Muscle of back (tissue), 11 donors: ENCODE results near the gene TCP11L1. TPM values are rescaled to one million over a fixed set of nuclear protein-coding genes. Genes with fewer than 3 reads are reported as not detected.
"Not testable (repeated sequence)": the region's sequence is repeated elsewhere in the genome, so short reads cannot be mapped to it uniquely, and the experiment has no call there.

Source experiments
- DNase-seq, 3 donors: peaks; one replicate each; pipeline versions ENCODE4 v3.0.0 to v3.0.0-alpha.2; 2013
- polyA plus RNA-seq, 10 donors: library from polyadenylated mRNA; unstranded; fragments of 120-200 nt; gene quantifications; one replicate each; pipeline ENCODE4 v1.2.1, GENCODE V29; 2013; ENCODE audit not compliant: insufficient read length in 10 of 10

TCP11L1 gene
- polyA plus RNA-seq, 10 donors: 8.9 to 14.0 (median 11.3) TPM

DNA sequence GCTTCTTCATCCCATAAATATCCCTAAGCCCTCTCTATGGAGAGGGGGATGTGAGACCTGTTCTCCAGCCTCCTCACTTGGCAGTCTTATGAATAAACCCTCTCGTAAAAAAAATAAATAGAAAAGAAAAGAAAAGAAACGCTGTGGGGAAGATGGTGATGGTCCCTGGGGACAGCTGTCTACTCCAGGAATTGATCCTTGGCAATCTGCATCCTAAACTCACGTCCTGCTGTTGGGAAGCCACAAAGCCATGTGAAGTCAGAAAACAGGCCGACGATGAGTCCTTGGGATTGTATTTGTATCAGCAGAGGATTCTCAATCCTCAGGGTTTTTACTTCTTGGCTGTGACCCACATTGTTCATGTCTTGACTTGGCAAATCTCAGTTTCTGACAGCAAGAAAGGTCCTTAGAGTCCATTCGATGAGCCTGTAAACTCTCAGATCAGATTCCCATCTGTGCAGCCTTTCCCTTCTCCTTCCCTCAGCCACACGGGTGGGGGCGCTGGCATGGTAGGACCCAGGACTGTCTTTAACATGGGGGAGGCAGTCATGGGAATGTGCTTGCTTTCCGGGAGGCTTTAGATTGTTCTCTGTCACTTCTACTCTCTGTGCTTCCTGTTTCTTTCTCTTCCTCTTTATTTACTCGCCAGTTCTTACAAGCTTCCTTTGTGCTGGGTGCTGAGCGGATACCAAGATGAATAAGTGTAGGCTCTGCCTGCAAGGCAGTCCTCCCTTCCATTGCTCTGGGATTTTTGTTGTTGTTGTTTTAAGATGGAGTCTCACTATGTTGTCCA is 24.9 kb downstream of the TCP11L1 start:
- DNase-seq: peak in 1 of 3 donors; percentile 18

GRCh38 chr11:33064866-33065265 is 25.5 kb downstream of the TCP11L1 start:
- DNase-seq: no peak

GRCh38 chr11:33065445-33066178 is 26.2 kb downstream of the TCP11L1 start:
- peak; percentile 39 to 74 (median 49) for DNase-seq

GRCh38 chr11:33067294-33067693 is 27.9 kb downstream of the TCP11L1 start:
- DNase-seq: no peak

- DNase-seq: no peak
Measured at GRCh38 chr11:33068611-33069340, 29.4 kb downstream of the TCP11L1 start.

- no peak for DNase-seq
Measured at GRCh38 chr11:33072465-33072864, 33.1 kb downstream of the TCP11L1 start.

DNA sequence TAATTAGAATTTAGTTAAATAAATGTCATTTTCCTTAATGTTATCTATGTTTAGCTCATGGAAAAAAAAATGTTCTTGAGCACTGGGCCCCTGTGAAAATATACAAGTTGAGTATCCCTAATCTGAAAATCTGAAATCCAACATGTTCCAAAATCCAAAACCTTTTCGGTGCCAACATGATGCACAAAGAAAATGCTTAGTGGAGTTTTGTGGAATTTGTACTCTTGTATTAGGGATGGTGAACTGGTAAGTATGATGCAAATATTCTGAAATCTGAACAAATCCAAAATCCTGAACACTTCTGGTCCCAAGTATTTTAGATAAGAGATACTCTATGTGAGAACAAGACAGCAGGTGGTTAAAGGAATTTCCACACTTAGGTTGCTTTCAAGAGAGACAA is 44.5 kb downstream of the TCP11L1 start:
- no peak for DNase-seq

DNA sequence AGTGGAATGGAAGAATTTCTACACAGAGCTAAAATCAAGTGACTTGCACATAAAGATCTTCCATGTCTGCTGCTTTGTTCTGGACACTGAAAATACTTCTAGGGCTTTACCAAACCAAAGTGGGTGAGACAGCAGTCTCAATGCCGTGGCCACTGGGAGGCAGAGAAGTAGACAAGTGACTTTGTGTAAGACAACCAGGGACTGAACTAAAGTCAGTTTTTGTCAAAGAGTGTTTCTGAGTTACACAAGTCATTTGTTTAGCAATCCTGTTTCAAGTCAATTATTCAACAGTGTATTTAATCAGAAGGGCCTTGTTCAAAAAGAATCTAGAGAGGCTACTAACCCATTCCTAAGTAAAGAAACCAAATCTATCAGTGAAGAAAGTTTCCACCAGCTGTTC is 46.6 kb downstream of the TCP11L1 start:
- DNase-seq: no peak

DNA sequence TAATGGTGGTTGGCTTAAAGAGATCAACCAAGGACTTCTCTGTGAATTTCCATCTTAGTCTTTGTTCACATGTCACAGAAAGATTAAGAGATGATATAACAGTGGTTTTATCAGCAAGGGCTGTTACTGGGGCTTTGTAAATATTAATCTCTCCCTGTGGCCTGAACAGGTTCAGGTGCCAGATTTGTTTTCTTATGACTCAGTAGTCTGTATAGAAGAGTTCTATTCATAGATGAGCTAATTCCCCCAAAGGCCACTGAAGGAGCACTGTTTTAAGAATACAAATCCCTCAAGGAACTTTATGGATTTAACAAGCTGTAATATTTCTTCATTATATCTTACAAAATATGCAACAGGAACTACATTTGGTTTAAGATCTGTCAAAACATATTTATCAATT is 50.4 kb downstream of the TCP11L1 start:
- no peak for DNase-seq

DNA sequence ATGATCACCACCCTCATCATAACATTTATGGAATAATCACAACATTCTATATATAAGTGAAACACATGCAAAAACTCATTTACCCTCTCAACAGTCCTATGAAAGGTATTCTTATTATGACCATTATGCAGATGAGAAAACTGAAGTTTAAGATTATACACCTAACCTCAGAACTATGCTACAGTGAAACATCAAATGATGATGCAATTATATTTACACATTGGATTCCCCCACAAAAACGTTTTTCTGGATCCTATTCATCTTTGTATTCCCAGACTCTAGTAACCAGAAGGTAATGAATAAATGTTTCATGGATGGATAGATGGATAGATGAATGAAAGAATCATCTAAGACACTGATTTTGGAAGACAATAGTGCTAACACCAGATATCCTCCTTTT is 54.8 kb downstream of the TCP11L1 start:
- no peak for DNase-seq

GRCh38 chr11:33103836-33104235 is 64.5 kb downstream of the TCP11L1 start:
- no peak for DNase-seq

GRCh38 chr11:33109294-33109895 is 70.0 kb downstream of the TCP11L1 start:
- no peak for DNase-seq

GRCh38 chr11:33110083-33110482 is 70.7 kb downstream of the TCP11L1 start:
- DNase-seq: peak; percentile 51 to 68 (median 52)

- no peak for DNase-seq
Measured at GRCh38 chr11:33116535-33116934, 77.2 kb downstream of the TCP11L1 start.

GRCh38 chr11:33122696-33123095 is 83.3 kb downstream of the TCP11L1 start:
- DNase-seq: not testable (repeated sequence)

Other genes starting within 250 kb of the TCP11L1 start
- gene CCDC73, start 244.9 kb upstream of the TCP11L1 start, polyA plus RNA-seq: under 1 TPM in 7 of 10 donors, not detected in 3; 0.05 to 0.66 (median 0.06) TPM
- 1 to 10 TPM in 2 of 10 donors, under 1 TPM in 8; 0.08 to 4.5 (median 0.17) TPM for gene PRRG4, start 209.6 kb upstream of the TCP11L1 start, polyA plus RNA-seq
- gene QSER1, start 146.8 kb upstream of the TCP11L1 start, polyA plus RNA-seq: 10 to 100 TPM; 17.6 to 29.4 (median 24.4) TPM
- gene DEPDC7, start 23.7 kb upstream of the TCP11L1 start, polyA plus RNA-seq: 10 to 100 TPM; 10.7 to 19.1 (median 16.1) TPM
- gene CSTF3, start 121.9 kb downstream of the TCP11L1 start, polyA plus RNA-seq: 10 to 100 TPM; 30.7 to 44.1 (median 38.8) TPM
- gene HIPK3, start 217.8 kb downstream of the TCP11L1 start, polyA plus RNA-seq: 100 to 1,000 TPM in 1 of 10 donors, 10 to 100 TPM in 9; 61.1 to 100 (median 74.9) TPM